Stimulated activated naive B cell treated with anti-CD40 and anti-IgM and Interleukin-4, amounts not matched to agents 10 μg/mL and 1 μg/mL and 100 μg/mL, for 72 hours (primary cell): ENCODE measurements around the gene EFS.
A peak's percentile ranks its signal among the peaks of the same experiment; 100 is the strongest.

Experiments
- ATAC-seq, 2 donors: fragments of 150-1000 bp; cut with Tn5 transposase; replicated peaks; 2 replicates each; pipeline ENCODE4 v1.10.0; 2021; ENCODE audit warnings: moderate library complexity in 1 of 2
- DNase-seq: peaks from one replicate; pipeline ENCODE4 v3.0.0; 2021
- H3K27ac Mint-ChIP-seq: one replicate; pipeline ENCODE4 v1.8.0; 2022; ENCODE audit warnings: mild to moderate bottlenecking, mixed read lengths
- H3K27me3 Mint-ChIP-seq, 2 donors: one replicate each; pipeline ENCODE4 v1.8.0; 2022; ENCODE audit warnings: mixed read lengths in 2 of 2
- H3K36me3 Mint-ChIP-seq, 2 donors: one replicate each; pipeline ENCODE4 v1.8.0; 2022; ENCODE audit warnings: mixed read lengths in 2 of 2, mild to moderate bottlenecking in 1 of 2
- H3K4me1 Mint-ChIP-seq, 2 donors: one replicate each; pipeline ENCODE4 v1.8.0; 2022; ENCODE audit warnings: mixed read lengths in 2 of 2, mild to moderate bottlenecking in 1 of 2
- H3K4me3 Mint-ChIP-seq, 2 donors: one replicate each; pipeline ENCODE4 v1.8.0; 2022; ENCODE audit warnings: mild to moderate bottlenecking in 2 of 2, mixed read lengths in 2 of 2, moderate library complexity in 1 of 2
- H3K9me3 Mint-ChIP-seq, 2 donors: one replicate each; pipeline ENCODE4 v1.8.0; 2022; ENCODE audit warnings: mixed read lengths in 2 of 2, mild to moderate bottlenecking in 1 of 2

Gene EFS

GRCh38 chr14:23362200-23362599 lies 2.8 kb downstream of the EFS start:
- peaks cover 0 to 1% of the 10 kb centered on the region in 2 donors for H3K4me1 Mint-ChIP-seq
- H3K27ac Mint-ChIP-seq, result no peak overlapping the region
- H3K9me3 Mint-ChIP-seq, result no peaks in the 10 kb centered on the region
- DNase-seq, result no peak
- no peaks in the 10 kb centered on the region for H3K36me3 Mint-ChIP-seq
- no peak overlapping the region for H3K4me3 Mint-ChIP-seq
- ATAC-seq, result no peak
- peaks cover 37 to 50% of the 10 kb centered on the region in 2 donors for H3K27me3 Mint-ChIP-seq

GRCh38 chr14:23361763-23362162 lies 3.2 kb downstream of the EFS start:
- H3K27me3 Mint-ChIP-seq, result peaks cover 32 to 45% of the 10 kb centered on the region in 2 donors
- H3K36me3 Mint-ChIP-seq, result no peaks in the 10 kb centered on the region
- H3K4me1 Mint-ChIP-seq, result peaks cover 0 to 1% of the 10 kb centered on the region in 2 donors
- H3K4me3 Mint-ChIP-seq, result no peak overlapping the region
- no peak for DNase-seq
- H3K9me3 Mint-ChIP-seq, result no peaks in the 10 kb centered on the region
- no peak overlapping the region for H3K27ac Mint-ChIP-seq
- no peak for ATAC-seq

- ATAC-seq, result no peak
- no peak for DNase-seq
Observed at GRCh38 chr14:23361320-23361719, 3.7 kb downstream of the EFS start.

GRCh38 chr14:23360496-23360895 lies 4.5 kb downstream of the EFS start:
- no peak for ATAC-seq
- Mint-ChIP-seq H3K4me1 (no peaks in the 10 kb centered on the region), H3K4me3 (no peak overlapping the region), H3K36me3 (no peaks in the 10 kb centered on the region), H3K27ac (no peak overlapping the region), H3K9me3 (no peaks in the 10 kb centered on the region), H3K27me3 (peaks cover 33 to 49% of the 10 kb centered on the region in 2 donors)
- no peak for DNase-seq

More at GRCh38 chr14:23361320-23361719, 3.7 kb downstream of the EFS start:
- Mint-ChIP-seq H3K4me3 (no peak overlapping the region), H3K9me3 (no peaks in the 10 kb centered on the region), H3K27me3 (peaks cover 29 to 44% of the 10 kb centered on the region in 2 donors), H3K27ac (no peak overlapping the region), H3K36me3 (no peaks in the 10 kb centered on the region), H3K4me1 (no peaks in the 10 kb centered on the region)

- H3K27ac Mint-ChIP-seq, result no peak overlapping the region
Observed at GRCh38 chr14:23359722-23360447, 5.1 kb downstream of the EFS start.

GRCh38 chr14:23359167-23359626 lies 5.8 kb downstream of the EFS start:
- peaks cover 36 to 53% of the 10 kb centered on the region in 2 donors for H3K27me3 Mint-ChIP-seq
- no peaks in the 10 kb centered on the region for H3K9me3 Mint-ChIP-seq
- DNase-seq, result no peak
- no peaks in the 10 kb centered on the region for H3K4me1 Mint-ChIP-seq
- H3K36me3 Mint-ChIP-seq, result no peaks in the 10 kb centered on the region
- no peak overlapping the region for H3K4me3 Mint-ChIP-seq
- H3K27ac Mint-ChIP-seq, result no peak overlapping the region
- ATAC-seq, result no peak

More at GRCh38 chr14:23359722-23360447, 5.1 kb downstream of the EFS start:
- Mint-ChIP-seq H3K9me3 (no peaks in the 10 kb centered on the region), H3K27me3 (peaks cover 38 to 53% of the 10 kb centered on the region in 2 donors), H3K36me3 (no peaks in the 10 kb centered on the region), H3K4me1 (no peaks in the 10 kb centered on the region), H3K4me3 (no peak overlapping the region)
- DNase-seq (no peak), ATAC-seq (no peak)

- Mint-ChIP-seq H3K27me3 (peaks cover 40 to 53% of the 10 kb centered on the region in 2 donors), H3K4me3 (no peak overlapping the region), H3K4me1 (no peaks in the 10 kb centered on the region), H3K36me3 (no peaks in the 10 kb centered on the region), H3K27ac (no peak overlapping the region), H3K9me3 (no peaks in the 10 kb centered on the region)
- ATAC-seq (no peak), DNase-seq (no peak)
Observed at GRCh38 chr14:23358553-23359166, 6.3 kb downstream of the EFS start.

GRCh38 chr14:23358042-23358441 lies 6.9 kb downstream of the EFS start:
- no peak for DNase-seq
- peak in 1 of 2 donors; percentile 31 for ATAC-seq
- no peak overlapping the region for H3K27ac Mint-ChIP-seq
- no peaks in the 10 kb centered on the region for H3K36me3 Mint-ChIP-seq
- no peak overlapping the region for H3K4me3 Mint-ChIP-seq
- H3K4me1 Mint-ChIP-seq, result no peaks in the 10 kb centered on the region
- no peaks in the 10 kb centered on the region for H3K9me3 Mint-ChIP-seq
- H3K27me3 Mint-ChIP-seq, result peaks cover 46 to 53% of the 10 kb centered on the region in 2 donors

- Mint-ChIP-seq H3K9me3 (no peaks in the 10 kb centered on the region), H3K4me3 (no peak overlapping the region), H3K27ac (no peak overlapping the region), H3K36me3 (no peaks in the 10 kb centered on the region), H3K4me1 (no peaks in the 10 kb centered on the region), H3K27me3 (peaks cover 49 to 53% of the 10 kb centered on the region in 2 donors)
- DNase-seq (no peak), ATAC-seq (no peak)
Observed at GRCh38 chr14:23357261-23357660, 7.7 kb downstream of the EFS start.

GRCh38 chr14:23356662-23357061 lies 8.3 kb downstream of the EFS start:
- H3K9me3 Mint-ChIP-seq, result no peaks in the 10 kb centered on the region
- no peak overlapping the region for H3K27ac Mint-ChIP-seq
- H3K4me3 Mint-ChIP-seq, result no peak overlapping the region
- no peaks in the 10 kb centered on the region for H3K4me1 Mint-ChIP-seq
- DNase-seq (no peak), ATAC-seq (no peak)
- no peaks in the 10 kb centered on the region for H3K36me3 Mint-ChIP-seq
- peaks cover 49 to 54% of the 10 kb centered on the region in 2 donors for H3K27me3 Mint-ChIP-seq

- DNase-seq (no peak), ATAC-seq (no peak)
- Mint-ChIP-seq H3K27me3 (peaks cover 52 to 61% of the 10 kb centered on the region in 2 donors), H3K4me3 (no peak overlapping the region), H3K9me3 (no peaks in the 10 kb centered on the region), H3K27ac (no peak overlapping the region), H3K36me3 (no peaks in the 10 kb centered on the region), H3K4me1 (no peaks in the 10 kb centered on the region)
Observed at GRCh38 chr14:23355871-23356435, 9.0 kb downstream of the EFS start.

- Mint-ChIP-seq H3K4me3 (no peak overlapping the region), H3K27me3 (peaks cover 57 to 66% of the 10 kb centered on the region in 2 donors), H3K9me3 (peaks cover 0 to 3% of the 10 kb centered on the region in 2 donors), H3K27ac (no peak overlapping the region), H3K4me1 (no peaks in the 10 kb centered on the region), H3K36me3 (no peaks in the 10 kb centered on the region)
- ATAC-seq, result no peak
- DNase-seq, result no peak
Observed at GRCh38 chr14:23354990-23355389, 10.0 kb downstream of the EFS start.

- H3K27ac Mint-ChIP-seq, result no peak overlapping the region
- ATAC-seq, result no peak
- H3K36me3 Mint-ChIP-seq, result no peaks in the 10 kb centered on the region
- peak overlapping the region in 1 of 2 donors; percentile 66 for H3K4me3 Mint-ChIP-seq
- H3K9me3 Mint-ChIP-seq, result peaks cover 0 to 3% of the 10 kb centered on the region in 2 donors
- peaks cover 61 to 76% of the 10 kb centered on the region in 2 donors for H3K27me3 Mint-ChIP-seq
- no peaks in the 10 kb centered on the region for H3K4me1 Mint-ChIP-seq
- no peak for DNase-seq
Observed at GRCh38 chr14:23353433-23353780, 11.6 kb downstream of the EFS start.

- ATAC-seq (peak; percentile 82 to 88), DNase-seq (peak; percentile 18)
- H3K4me3 Mint-ChIP-seq, result peak within 1 kb of the TSS; percentile 66 to 71
- H3K4me1 Mint-ChIP-seq, result no peaks in the 10 kb centered on the region
- no peak within 1 kb of the TSS for H3K27ac Mint-ChIP-seq
- H3K36me3 Mint-ChIP-seq, result no peaks in the 10 kb centered on the region
- peaks cover 0 to 3% of the 10 kb centered on the region in 2 donors for H3K9me3 Mint-ChIP-seq
- peaks cover 67 to 82% of the 10 kb centered on the region in 2 donors for H3K27me3 Mint-ChIP-seq
Observed at GRCh38 chr14:23352506-23353432, 12.2 kb downstream of the EFS start, which contains the start of gene SLC22A17. Gene SLC22A17 (minus strand): TSS chr14:23352887.
